Mononuclear cell (primary cell): Measurements from ENCODE around the gene LOXL4. TPM values are rescaled to one million over a fixed set of nuclear protein-coding genes. Genes with fewer than 3 reads are reported as not detected.

ENCODE experiments used
- H3K27me3 ChIP-seq: 2 replicates; pipeline ENCODE4 v1.6.0; 2011; ENCODE audit warnings: low read length, control low read depth; ENCODE audit not compliant: insufficient read depth
- H3K4me1 ChIP-seq: 2 replicates; pipeline ENCODE4 v1.5.1; 2011; ENCODE audit warnings: mild to moderate bottlenecking, low read length, control low read depth; ENCODE audit not compliant: insufficient read depth
- H3K4me3 ChIP-seq: 2 replicates; pipeline ENCODE4 v1.5.1; 2011; ENCODE audit warnings: mild to moderate bottlenecking, low read length, moderate library complexity
- H3K9me3 ChIP-seq: 2 replicates; pipeline ENCODE4 v1.5.1; 2011; ENCODE audit warnings: low read depth, mild to moderate bottlenecking, control low read depth, low read length
- total RNA-seq: library from RNA; depleted of rRNA; stranded (reverse); fragments of >200 nt; gene quantifications from one replicate; pipeline ENCODE4 v1.2.3, GENCODE V29; 2012

LOXL4 gene
- total RNA-seq, 1 donor: 0.10 TPM

GRCh38 chr10:98262571-98262970 lies 5.4 kb downstream of the LOXL4 start:
- Histone ChIP-seq H3K4me1 (peaks cover 19% of the 10 kb centered on the region), H3K27me3 (peaks cover 5% of the 10 kb centered on the region), H3K4me3 (no peak overlapping the region), H3K9me3 (no peaks in the 10 kb centered on the region)

DNA sequence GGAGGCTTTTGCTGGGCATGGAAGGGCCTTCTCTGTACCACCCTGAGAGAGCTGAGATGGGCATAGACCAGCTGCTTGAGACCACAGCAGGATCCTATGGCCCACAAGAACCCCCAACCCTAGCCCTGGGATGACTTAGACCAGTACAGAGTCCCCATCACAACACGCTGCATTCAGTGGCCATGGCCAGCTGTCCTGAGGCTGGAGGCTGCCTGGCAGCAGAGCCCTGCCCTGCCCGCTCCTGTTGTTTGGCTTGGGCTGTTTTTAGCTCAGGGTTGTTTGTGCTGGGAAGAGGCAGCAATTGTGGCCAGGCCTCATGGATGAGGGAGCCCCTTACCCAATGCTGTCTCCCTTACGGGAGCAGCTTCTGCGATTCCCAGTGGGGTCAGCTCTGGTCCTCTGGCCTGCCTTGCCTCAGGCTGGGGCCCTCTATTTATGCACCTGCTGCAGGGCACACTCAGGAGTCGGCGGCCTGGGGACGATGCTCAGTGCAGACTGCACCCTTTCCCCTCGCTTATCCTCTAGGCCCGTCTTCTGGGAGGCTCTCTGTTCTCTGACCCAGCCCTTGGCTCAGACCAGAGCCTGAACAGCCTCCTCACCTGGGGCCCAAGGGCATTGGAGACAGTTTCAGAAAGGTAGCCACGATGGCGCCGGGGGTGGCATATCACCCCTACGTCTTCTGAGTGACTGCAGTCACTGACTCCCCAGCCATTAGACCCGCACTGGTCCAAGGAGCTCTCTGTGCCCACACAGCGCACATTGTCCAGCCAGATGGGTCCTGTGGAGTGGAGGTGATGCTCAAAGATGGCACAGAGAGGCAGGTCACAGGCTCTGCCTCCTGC lies 6.3 kb downstream of the LOXL4 start:
- no peaks in the 10 kb centered on the region for H3K27me3 ChIP-seq
- H3K4me3 ChIP-seq: no peak overlapping the region
- no peaks in the 10 kb centered on the region for H3K9me3 ChIP-seq
- peaks cover 18% of the 10 kb centered on the region for H3K4me1 ChIP-seq

DNA sequence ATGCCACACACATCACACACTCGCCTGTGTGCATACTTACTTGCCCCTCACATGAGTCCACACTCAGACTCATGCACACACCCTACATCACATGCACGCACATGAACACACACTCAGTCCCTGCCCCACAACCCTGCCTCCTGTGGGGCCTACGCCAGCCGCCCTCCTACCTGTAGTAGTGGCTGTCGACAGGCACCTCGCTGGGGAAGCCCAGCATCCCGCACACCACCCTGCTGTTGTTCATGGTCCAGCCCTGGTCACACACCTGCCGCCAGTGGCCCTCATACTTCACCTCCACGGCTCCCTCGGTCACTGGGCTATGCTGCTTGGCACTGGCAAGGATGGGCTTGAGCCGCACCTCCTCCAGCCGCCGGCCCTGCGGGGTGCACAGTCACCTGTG lies 7.2 kb downstream of the LOXL4 start:
- H3K9me3 ChIP-seq: no peaks in the 10 kb centered on the region
- no peak overlapping the region for H3K4me3 ChIP-seq
- H3K27me3 ChIP-seq: no peaks in the 10 kb centered on the region
- peaks cover 18% of the 10 kb centered on the region for H3K4me1 ChIP-seq

DNA sequence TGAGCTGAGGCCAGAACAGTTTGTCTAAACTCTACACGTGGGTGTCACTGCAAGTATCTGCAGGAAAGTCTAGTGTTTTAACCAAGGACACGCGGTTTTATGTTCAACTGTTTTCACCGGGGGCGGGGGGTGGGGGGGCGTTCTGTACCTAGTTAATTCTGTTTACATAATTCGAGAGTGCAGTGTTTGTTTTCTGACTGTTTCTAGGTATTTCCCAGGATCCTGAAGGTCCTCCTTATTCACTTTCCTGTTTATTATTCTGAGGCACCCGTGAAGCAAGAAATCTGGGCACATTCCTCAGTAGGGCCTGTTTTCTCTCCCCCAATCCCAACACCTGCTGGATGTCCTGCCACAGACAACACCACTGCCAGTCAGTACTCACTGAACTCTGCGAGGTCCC lies 7.6 kb downstream of the LOXL4 start:
- Histone ChIP-seq H3K4me1 (peaks cover 18% of the 10 kb centered on the region), H3K4me3 (no peak overlapping the region), H3K27me3 (no peaks in the 10 kb centered on the region), H3K9me3 (no peaks in the 10 kb centered on the region)

- H3K4me1 ChIP-seq: peaks cover 18% of the 10 kb centered on the region
- H3K9me3 ChIP-seq: no peaks in the 10 kb centered on the region
- H3K27me3 ChIP-seq: no peaks in the 10 kb centered on the region
- H3K4me3 ChIP-seq: no peak overlapping the region
Observed at GRCh38 chr10:98259606-98260315, 8.2 kb downstream of the LOXL4 start.

- no peaks in the 10 kb centered on the region for H3K27me3 ChIP-seq
- peaks cover 18% of the 10 kb centered on the region for H3K4me1 ChIP-seq
- H3K9me3 ChIP-seq: no peaks in the 10 kb centered on the region
- H3K4me3 ChIP-seq: no peak overlapping the region
Observed at GRCh38 chr10:98258683-98259454, 9.1 kb downstream of the LOXL4 start.

- H3K9me3 ChIP-seq: no peaks in the 10 kb centered on the region
- H3K27me3 ChIP-seq: no peaks in the 10 kb centered on the region
- peaks cover 18% of the 10 kb centered on the region for H3K4me1 ChIP-seq
- H3K4me3 ChIP-seq: no peak overlapping the region
Observed at GRCh38 chr10:98257961-98258360, 10.0 kb downstream of the LOXL4 start.

GRCh38 chr10:98257198-98257597 lies 10.8 kb downstream of the LOXL4 start:
- H3K4me3 ChIP-seq: no peak overlapping the region
- peaks cover 18% of the 10 kb centered on the region for H3K4me1 ChIP-seq
- no peaks in the 10 kb centered on the region for H3K27me3 ChIP-seq
- H3K9me3 ChIP-seq: no peaks in the 10 kb centered on the region

DNA sequence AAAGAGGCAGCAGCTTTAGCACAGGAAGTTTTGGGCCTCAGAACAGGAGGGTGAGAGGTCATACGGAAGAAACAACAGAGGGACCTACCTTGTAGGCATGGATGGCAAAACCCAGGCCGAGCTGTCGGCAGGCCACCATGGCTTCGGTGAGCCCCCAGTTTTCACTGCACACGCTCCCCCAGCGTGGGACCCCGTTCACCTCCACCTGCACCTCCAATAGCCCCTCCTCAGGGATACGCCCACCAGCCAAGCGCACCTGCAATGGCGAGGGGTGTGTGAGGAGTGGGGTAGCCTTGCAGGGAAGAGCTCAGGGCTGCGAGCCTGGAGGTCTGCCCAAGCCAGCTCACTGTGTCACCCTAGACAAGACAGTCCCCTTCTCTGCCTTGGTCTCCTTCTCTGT lies 11.3 kb downstream of the LOXL4 start:
- Histone ChIP-seq H3K27me3 (no peaks in the 10 kb centered on the region), H3K9me3 (no peaks in the 10 kb centered on the region)

GRCh38 chr10:98255146-98255877 lies 12.7 kb downstream of the LOXL4 start:
- no peak overlapping the region for H3K4me3 ChIP-seq
- no peaks in the 10 kb centered on the region for H3K9me3 ChIP-seq
- peaks cover 14% of the 10 kb centered on the region for H3K4me1 ChIP-seq
- H3K27me3 ChIP-seq: no peaks in the 10 kb centered on the region

More for the DNA sequence above, 11.3 kb downstream of the LOXL4 start:
- Histone ChIP-seq H3K4me1 (peaks cover 18% of the 10 kb centered on the region), H3K4me3 (no peak overlapping the region)

GRCh38 chr10:98254234-98254974 lies 13.6 kb downstream of the LOXL4 start:
- Histone ChIP-seq H3K4me1 (peaks cover 5% of the 10 kb centered on the region), H3K9me3 (no peaks in the 10 kb centered on the region), H3K4me3 (no peak overlapping the region), H3K27me3 (no peaks in the 10 kb centered on the region)

GRCh38 chr10:98253499-98253898 lies 14.5 kb downstream of the LOXL4 start:
- Histone ChIP-seq H3K4me1 (no peaks in the 10 kb centered on the region), H3K9me3 (no peaks in the 10 kb centered on the region), H3K27me3 (no peaks in the 10 kb centered on the region), H3K4me3 (no peak overlapping the region)

GRCh38 chr10:98252464-98252863 lies 15.5 kb downstream of the LOXL4 start:
- Histone ChIP-seq H3K4me3 (no peak overlapping the region), H3K4me1 (no peaks in the 10 kb centered on the region), H3K27me3 (no peaks in the 10 kb centered on the region), H3K9me3 (no peaks in the 10 kb centered on the region)

- no peaks in the 10 kb centered on the region for H3K4me1 ChIP-seq
- H3K9me3 ChIP-seq: no peaks in the 10 kb centered on the region
Observed at GRCh38 chr10:98251399-98251798, 16.6 kb downstream of the LOXL4 start.

More at GRCh38 chr10:98251399-98251798, 16.6 kb downstream of the LOXL4 start:
- Histone ChIP-seq H3K4me3 (no peak overlapping the region), H3K27me3 (no peaks in the 10 kb centered on the region)
